OCI-LY7 (cell line): ENCODE measurements around the gene ZFR2. TPM values are rescaled to one million over a fixed set of nuclear protein-coding genes. Genes with fewer than 3 reads are reported as not detected.

Source experiments
- Bru-seq: library from RNA; stranded (reverse); fragments of 400-500 nt; gene quantifications from one replicate; lab custom pipeline; 2021; lab: Mats Ljungman, UMichigan
- BruChase-seq, 2 experiments: library from RNA; stranded (reverse); fragments of 400-500 nt; gene quantifications; one replicate each; lab custom pipeline; 2021; lab: Mats Ljungman, UMichigan
- BruUV-seq: library from RNA; stranded (reverse); fragments of 400-500 nt; replicated peaks from 2 replicates; lab custom pipeline; 2021; lab: Mats Ljungman, UMichigan
- CTCF ChIA-PET: fragments of 300-600 bp; sonication (Branson Sonifier 250); formaldehyde crosslinking; loops from one replicate; lab custom pipeline; 2022; ENCODE audit warnings: antibody characterized with exemption; ENCODE audit not compliant: unreplicated experiment; lab: Charles Lee
- POLR2A ChIA-PET: fragments of 300-600 bp; sonication (Branson Sonifier 250); formaldehyde crosslinking; loops from one replicate; lab custom pipeline; 2022; ENCODE audit warnings: antibody characterized with exemption; lab: Charles Lee
- DNase-seq: peaks from one replicate; pipeline ENCODE4 v3.0.0-alpha.2; 2015; ENCODE audit warnings: low spot score
- H2AFZ ChIP-seq: fragments of 200-600 bp; sonication (generic), shearing (Covaris generic); 2 replicates; pipeline ENCODE4 v1.6.1; 2014; ENCODE audit warnings: mild to moderate bottlenecking, antibody characterized with exemption, low read length, moderate library complexity
- H3K27ac ChIP-seq: fragments of 200-600 bp; sonication (generic); 2 replicates; pipeline ENCODE4 v1.5.1; 2014; ENCODE audit warnings: mixed run types, low read depth, mild to moderate bottlenecking, moderate library complexity, low read length, inconsistent platforms; ENCODE audit not compliant: poor library complexity, severe bottlenecking
- H3K36me3 ChIP-seq: fragments of 200-600 bp; sonication (generic); 2 replicates; pipeline ENCODE4 v1.6.1; 2014; ENCODE audit warnings: mild to moderate bottlenecking, antibody characterized with exemption, low read length, moderate library complexity, mixed read lengths; ENCODE audit not compliant: insufficient read depth
- H3K4me1 ChIP-seq: fragments of 200-600 bp; sonication (generic); 2 replicates; pipeline ENCODE4 v1.5.1; 2014; ENCODE audit warnings: mild to moderate bottlenecking, low read length; ENCODE audit not compliant: insufficient read depth, poor library complexity, severe bottlenecking
- H3K4me2 ChIP-seq: fragments of 200-600 bp; sonication (generic); 2 replicates; pipeline ENCODE4 v1.6.1; 2014; ENCODE audit warnings: mild to moderate bottlenecking, low read length
- H3K4me3 ChIP-seq: fragments of 200-600 bp; sonication (generic); 2 replicates; pipeline ENCODE4 v1.5.1; 2014; ENCODE audit warnings: mild to moderate bottlenecking, low read depth, low read length; ENCODE audit not compliant: poor library complexity, severe bottlenecking
- H3K79me2 ChIP-seq: fragments of 200-600 bp; sonication (generic); 2 replicates; pipeline ENCODE4 v1.6.1; 2016; ENCODE audit warnings: low read depth, mild to moderate bottlenecking, low read length, moderate library complexity, mixed read lengths; ENCODE audit not compliant: insufficient read depth
- H3K9me2 ChIP-seq: fragments of 200-600 bp; sonication (generic); 2 replicates; pipeline ENCODE4 v1.6.1; 2016; ENCODE audit warnings: mild to moderate bottlenecking, low read length, mixed read lengths; ENCODE audit not compliant: insufficient read depth
- H3K9me3 ChIP-seq: fragments of 200-600 bp; sonication (generic); 2 replicates; pipeline ENCODE4 v1.6.1; 2014; ENCODE audit warnings: mild to moderate bottlenecking, mixed run types, low read length, mixed read lengths
- H4K20me1 ChIP-seq: fragments of 200-600 bp; sonication (generic); 2 replicates; pipeline ENCODE4 v1.6.1; 2014; ENCODE audit warnings: mild to moderate bottlenecking, antibody characterized with exemption, low read length, moderate library complexity, mixed read lengths; ENCODE audit not compliant: insufficient read depth
- CTCF ChIP-seq: fragments of 200-600 bp; sonication (generic); conservative IDR thresholded peaks from 2 replicates; pipeline ENCODE4 v1.5.1; 2014; ENCODE audit warnings: mild to moderate bottlenecking, antibody characterized with exemption, low read length, moderate library complexity, mixed read lengths
- EZH2phosphoT487 ChIP-seq: fragments of 200-600 bp; sonication (generic); IDR thresholded peaks from 2 replicates; pipeline ENCODE4 v1.6.1; 2018; ENCODE audit warnings: low read depth, borderline replicate concordance, mild to moderate bottlenecking, mixed run types, antibody characterized with exemption, low read length, moderate library complexity, mixed read lengths
- intact Hi-C: fragments of 100-400 bp; cut with micrococcal nuclease; formaldehyde crosslinking; loops from one replicate; pipeline ENCODE4 v1.10.0; 2022; ENCODE audit not compliant: unreplicated experiment
- long read RNA-seq: library from polyadenylated mRNA; stranded (forward); transcript quantifications from one replicate; pipeline ENCODE4 v2.0.0, GENCODE V29; 2022
- total RNA-seq, 2 experiments: library from RNA; depleted of rRNA in 1 of 2; stranded (reverse); fragments of >200 nt in 1 of 2; shearing (Covaris generic) in 1 of 2; gene quantifications; 2 replicates each; pipeline ENCODE4 v1.2.3, GENCODE V29; 2014 to 2022

Gene ZFR2
- not detected in 2 replicates for total RNA-seq (2014; rRNA removed; shearing (Covaris generic))
- total RNA-seq (2022) = not detected in 2 replicates
- not detected for Bru-seq, nascent RNA
- not detected for BruChase-seq, experiment 1, labeled RNA remaining after a 6-hour chase
- BruChase-seq, experiment 2, labeled RNA remaining after a 2-hour chase = not detected
- long read RNA-seq = 0 reads

- H3K4me1 ChIP-seq = no peaks in the 10 kb centered on the region
- no peak within 1 kb of the TSS for H3K27ac ChIP-seq
- H2AFZ ChIP-seq = no peak within 1 kb of the TSS
- no peaks in the 10 kb centered on the region for H4K20me1 ChIP-seq
- BruUV-seq = no TSS peak
- DNase-seq = peak; percentile 5
- no peaks in the 10 kb centered on the region for H3K9me3 ChIP-seq
- CTCF ChIA-PET = no interaction called here
- intact Hi-C loops = no loop called here
- H3K4me3 ChIP-seq = no peak within 1 kb of the TSS
- H3K79me2 ChIP-seq = no peaks in the 10 kb centered on the region
- H3K36me3 ChIP-seq = no peaks in the 10 kb centered on the region
- POLR2A ChIA-PET = no interaction called here
- no peak within 1 kb of the TSS for H3K4me2 ChIP-seq
- TF ChIP-seq CTCF (no peak), EZH2phosphoT487 (no peak)
- no peaks in the 10 kb centered on the region for H3K9me2 ChIP-seq
Measured at GRCh38 chr19:3868770-3869456, at the start of gene ZFR2. Gene ZFR2 (minus strand): TSS chr19:3869038. CDS start chr19:3869017, 21 bp downstream.

GRCh38 chr19:3916033-3916432 lies 47.2 kb upstream of the ZFR2 start:
- intact Hi-C loops = no loop called here
- no TSS peak for BruUV-seq

More at GRCh38 chr19:3916033-3916432, 47.2 kb upstream of the ZFR2 start:
- Histone ChIP-seq H3K27ac (no peak overlapping the region), H3K79me2 (no peaks in the 10 kb centered on the region), H3K36me3 (no peaks in the 10 kb centered on the region), H3K9me3 (0 out of 2 replicates have a peak, but pooled peaks cover 3% of the 10 kb centered on the region), H4K20me1 (no peaks in the 10 kb centered on the region), H3K9me2 (no peaks in the 10 kb centered on the region), H3K4me2 (no peak overlapping the region), H2AFZ (no peak overlapping the region), H3K4me1 (no peaks in the 10 kb centered on the region), H3K4me3 (no peak overlapping the region)
- CTCF ChIA-PET = no interaction called here
- POLR2A ChIA-PET = no interaction called here
- no peak for TF ChIP-seq CTCF
- TF ChIP-seq EZH2phosphoT487 = no peak
- no peak for DNase-seq
